ENCODE results near the gene UCN. TPM values are rescaled to one million over a fixed set of nuclear protein-coding genes. Genes with fewer than 3 reads are reported as not detected.
A peak's percentile ranks its signal among the peaks of the same experiment; 100 is the strongest.
"Not testable (repeated sequence)": the region's sequence is repeated elsewhere in the genome, so short reads cannot be mapped to it uniquely, and the experiment has no call there.

UCN gene
- total RNA-seq, 6 donors from 2014 or later: 2.6 to 81.7 (median 4.6) TPM

GRCh38 chr2:27278010-27278409, 30.2 kb downstream of the UCN start:
- no peaks in the 10 kb centered on the region for H3K36me3 ChIP-seq
- TF ChIP-seq POLR2A (IDR thresholded peaks at IDR 0.05): no peak
- TF ChIP-seq CTCF (IDR thresholded peaks at IDR 0.05): no peak
- no peak for TF ChIP-seq POLR2AphosphoS5 (IDR thresholded peaks at IDR 0.05)
- TF ChIP-seq EP300 (IDR thresholded peaks at IDR 0.05): no peak
- peaks cover 0 to 10% (median 2%) of the 10 kb centered on the region in 4 donors for H3K4me1 ChIP-seq
- no peaks in the 10 kb centered on the region for H3K9me3 ChIP-seq
- no peak for ATAC-seq (ENCODE audit: low FRiP score in 2 of 2)
- no peak overlapping the region for H3K4me3 ChIP-seq
- no peak for DNase-seq
- WGBS, 2 donors: 75 to 76% methylated on average over 1 of the region's 1 CpG
- no peaks in the 10 kb centered on the region for H3K27me3 ChIP-seq
- no peak overlapping the region for H3K27ac ChIP-seq

- WGBS, 2 donors: 68 to 78% methylated on average over 38 to 39 of the region's 39 CpGs
These were observed 32.8 kb downstream of the UCN start, which contains the start of gene DNAJC5G for GRCh38 chr2:27275211-27276150. Gene DNAJC5G (plus strand): TSS chr2:27275433. CDS start chr2:27276729, 1,296 bp downstream.

GRCh38 chr2:27272537-27273522, 35.4 kb downstream of the UCN start:
- H3K4me3 ChIP-seq; H3K27me3 ChIP-seq; H3K9me3 ChIP-seq; H3K4me1 ChIP-seq; H3K36me3 ChIP-seq; H3K27ac ChIP-seq; ATAC-seq (ENCODE audit: low FRiP score in 2 of 2): not testable (repeated sequence)
- DNase-seq: peak in 1 of 2 donors; percentile 35
- 77 to 83% methylated on average over 13 to 15 of the region's 15 CpGs for WGBS, 2 donors

More at GRCh38 chr2:27275211-27276150, 32.8 kb downstream of the UCN start, which contains the start of gene DNAJC5G:
- Histone ChIP-seq H3K36me3 (no peaks in the 10 kb centered on the region), H3K27me3 (no peaks in the 10 kb centered on the region), H3K9me3 (no peaks in the 10 kb centered on the region), H3K27ac (peak within 1 kb of the TSS in 1 of 4 donors; percentile 27), H3K4me3 (no peak within 1 kb of the TSS), H3K4me1 (peaks cover 0 to 14% (median 2%) of the 10 kb centered on the region in 4 donors)
- TF ChIP-seq CTCF (IDR thresholded peaks at IDR 0.05): no peak
- DNase-seq: peak; percentile 55 to 66
- peak in 1 of 2 donors; percentile 69 for ATAC-seq (ENCODE audit: low FRiP score in 2 of 2)

GRCh38 chr2:27271631-27272340, 36.5 kb downstream of the UCN start:
- Histone ChIP-seq H3K9me3 (no peaks in the 10 kb centered on the region), H3K27me3 (no peaks in the 10 kb centered on the region), H3K36me3 (no peaks in the 10 kb centered on the region), H3K4me1 (peaks cover 0 to 9% (median 2%) of the 10 kb centered on the region in 4 donors), H3K27ac (no peak overlapping the region), H3K4me3 (no peak overlapping the region)
- WGBS, 2 donors: 58 to 65% methylated on average over 9 to 11 of the region's 11 CpGs
- no peak for DNase-seq
- TF ChIP-seq POLR2AphosphoS5 (IDR thresholded peaks at IDR 0.05) (no peak), EP300 (IDR thresholded peaks at IDR 0.05) (no peak), POLR2A (IDR thresholded peaks at IDR 0.05) (no peak), CTCF (IDR thresholded peaks at IDR 0.05) (no peak)
- no peak for ATAC-seq (ENCODE audit: low FRiP score in 2 of 2)

Measured in upper lobe of left lung (tissue), 6 donors.